HUES64 (cell line): Measurements from ENCODE around the gene ZNF519. TPM values are rescaled to one million over a fixed set of nuclear protein-coding genes. Genes with fewer than 3 reads are reported as not detected.
A peak's percentile ranks its signal among the peaks of the same experiment; 100 is the strongest.
"Not testable (repeated sequence)": the region's sequence is repeated elsewhere in the genome, so short reads cannot be mapped to it uniquely, and the experiment has no call there.

ENCODE experiments used
- H3K27ac ChIP-seq: 2 replicates; pipeline ENCODE4 v1.7.0; 2013; ENCODE audit warnings: low read depth, low read length, inconsistent platforms
- H3K27me3 ChIP-seq: 2 replicates; pipeline ENCODE4 v1.6.1; 2013; ENCODE audit warnings: mild to moderate bottlenecking, low read length; ENCODE audit not compliant: insufficient read depth
- H3K36me3 ChIP-seq: 2 replicates; pipeline ENCODE4 v1.6.1; 2013; ENCODE audit warnings: mild to moderate bottlenecking, low read length; ENCODE audit not compliant: insufficient read depth
- H3K4me1 ChIP-seq: 2 replicates; pipeline ENCODE4 v1.6.1; 2013; ENCODE audit warnings: mild to moderate bottlenecking, low read length, moderate library complexity; ENCODE audit not compliant: insufficient read depth
- H3K4me3 ChIP-seq: 2 replicates; pipeline ENCODE4 v1.5.1; 2013; ENCODE audit warnings: mild to moderate bottlenecking, low read length, moderate library complexity
- H3K9ac ChIP-seq: 2 replicates; pipeline ENCODE4 v1.6.1; 2013; ENCODE audit warnings: mild to moderate bottlenecking, low read depth, low read length
- H3K9me3 ChIP-seq: 2 replicates; pipeline ENCODE4 v1.6.1; 2013; ENCODE audit warnings: low read depth, low read length; ENCODE audit not compliant: insufficient read depth
- WGBS: fragments of 150-250, 120-280 bp; methylation state at CpG from one replicate; pipeline ENCODE4 v1.1.7; 2013; ENCODE audit warnings: missing lambda C conversion rate; 5-methylcytosine and 5-hydroxymethylcytosine counted together
- polyA plus RNA-seq, 2 experiments: library from polyadenylated mRNA; stranded (reverse); fragments of 50-300 nt; gene quantifications; one replicate each; pipeline ENCODE4 v1.2.3, GENCODE V29; 2013

The ZNF519 gene
- polyA plus RNA-seq (2013, experiment 1 of 2) = 15.1 TPM
- polyA plus RNA-seq (2013, experiment 2 of 2) = 16.2 TPM

GRCh38 chr18:14132271-14132700 lies at the start of gene ZNF519:
TSS of gene ZNF519 (minus strand) at chr18:14132435. CDS start at chr18:14132277, 158 bp downstream.
- not testable (repeated sequence) for H3K4me1 ChIP-seq, H3K36me3 ChIP-seq, H3K9me3 ChIP-seq, H3K27me3 ChIP-seq
- under 1% methylated on average over 19 of the region's 20 CpGs for WGBS
- Histone ChIP-seq H3K27ac (peak within 1 kb of the TSS; percentile 71), H3K9ac (peak within 1 kb of the TSS; percentile 97), H3K4me3 (peak within 1 kb of the TSS; percentile 93)

GRCh38 chr18:14179306-14179705 lies 47.1 kb upstream of the ZNF519 start:
- Histone ChIP-seq H3K27me3 (no peaks in the 10 kb centered on the region), H3K27ac (no peak overlapping the region), H3K4me3 (no peak overlapping the region)

GRCh38 chr18:14178321-14179196 lies 46.3 kb upstream of the ZNF519 start:
- not testable (repeated sequence) for H3K36me3 ChIP-seq, H3K27ac ChIP-seq, H3K27me3 ChIP-seq, H3K4me1 ChIP-seq, H3K9ac ChIP-seq, H3K4me3 ChIP-seq
- peaks cover 26% of the 10 kb centered on the region for H3K9me3 ChIP-seq
- WGBS = 93% methylated on average over 60 of the region's 61 CpGs

More at GRCh38 chr18:14179306-14179705, 47.1 kb upstream of the ZNF519 start:
- H3K9ac ChIP-seq = no peak overlapping the region
- H3K4me1 ChIP-seq = no peaks in the 10 kb centered on the region
- no peaks in the 10 kb centered on the region for H3K36me3 ChIP-seq
- H3K9me3 ChIP-seq = peaks cover 27% of the 10 kb centered on the region
- 94% methylated on average over 22 of the region's 28 CpGs for WGBS

GRCh38 chr18:14177540-14178320 lies 45.5 kb upstream of the ZNF519 start:
- H3K27me3 ChIP-seq, H3K4me1 ChIP-seq, H3K27ac ChIP-seq, H3K9ac ChIP-seq, H3K36me3 ChIP-seq, H3K4me3 ChIP-seq: not testable (repeated sequence)
- H3K9me3 ChIP-seq = peaks cover 20% of the 10 kb centered on the region
- WGBS = 95% methylated on average over 47 of the region's 48 CpGs

- not testable (repeated sequence) for H3K27ac ChIP-seq, H3K27me3 ChIP-seq, H3K36me3 ChIP-seq, H3K4me3 ChIP-seq, H3K9ac ChIP-seq, H3K4me1 ChIP-seq
- peaks cover 20% of the 10 kb centered on the region for H3K9me3 ChIP-seq
- 85% methylated on average over 4 of the region's 6 CpGs for WGBS
Observed at GRCh38 chr18:14175404-14175803, 43.2 kb upstream of the ZNF519 start.

GRCh38 chr18:14174706-14175085 lies 42.5 kb upstream of the ZNF519 start:
- Histone ChIP-seq H3K4me3 (no peak overlapping the region), H3K9me3 (peaks cover 16% of the 10 kb centered on the region), H3K36me3 (no peaks in the 10 kb centered on the region), H3K27ac (no peak overlapping the region), H3K4me1 (no peaks in the 10 kb centered on the region), H3K27me3 (no peaks in the 10 kb centered on the region), H3K9ac (no peak overlapping the region)
- WGBS = 94% methylated on average over 5 of the region's 5 CpGs

- H3K27me3 ChIP-seq, H3K9ac ChIP-seq, H3K4me3 ChIP-seq, H3K36me3 ChIP-seq, H3K27ac ChIP-seq, H3K4me1 ChIP-seq: not testable (repeated sequence)
- peaks cover 17% of the 10 kb centered on the region for H3K9me3 ChIP-seq
- WGBS = 86% methylated on average over 6 of the region's 7 CpGs
Observed at GRCh38 chr18:14174002-14174705, 41.9 kb upstream of the ZNF519 start.

GRCh38 chr18:14173116-14173951 lies 41.1 kb upstream of the ZNF519 start:
- H3K4me1 ChIP-seq, H3K9ac ChIP-seq, H3K36me3 ChIP-seq, H3K27me3 ChIP-seq, H3K27ac ChIP-seq, H3K4me3 ChIP-seq: not testable (repeated sequence)
- H3K9me3 ChIP-seq = peaks cover 20% of the 10 kb centered on the region
- WGBS = 76% methylated on average over 11 of the region's 11 CpGs

- not testable (repeated sequence) for H3K27me3 ChIP-seq, H3K4me1 ChIP-seq, H3K9ac ChIP-seq, H3K36me3 ChIP-seq, H3K27ac ChIP-seq, H3K4me3 ChIP-seq
- peaks cover 20% of the 10 kb centered on the region for H3K9me3 ChIP-seq
- 72% methylated on average over 6 of the region's 6 CpGs for WGBS
Observed at GRCh38 chr18:14172142-14173115, 40.2 kb upstream of the ZNF519 start.
